H1 (cell line): ENCODE results near the gene CADM1. TPM values are rescaled to one million over a fixed set of nuclear protein-coding genes. Genes with fewer than 3 reads are reported as not detected.

ENCODE experiments used
- CTCF ChIA-PET: fragments of 300-600 bp; sonication (Branson Sonifier 250); formaldehyde crosslinking; loops from one replicate; lab custom pipeline; 2021; ENCODE audit not compliant: partially characterized antibody; lab: Charles Lee
- POLR2A ChIA-PET: fragments of 300-600 bp; sonication (Branson Sonifier 250); formaldehyde crosslinking; loops from one replicate; lab custom pipeline; 2021; ENCODE audit warnings: inconsistent platforms; ENCODE audit not compliant: partially characterized antibody; lab: Charles Lee
- DNase-seq, 2 experiments: peaks; one replicate each; pipeline versions ENCODE4 v3.0.0 to v3.0.0-alpha.2; 2010 to 2022; ENCODE audit warnings: low spot score in 2 of 2, low read depth in 1 of 2, mixed read lengths in 1 of 2
- FAIRE-seq: peaks from 2 replicates; lab custom pipeline; 2011; peaks lifted over from hg19 to GRCh38; lab: Jason Lieb, UNC
- H2AFZ ChIP-seq: 2 replicates; pipeline ENCODE4 v1.8.1; 2012; ENCODE audit warnings: low read length, inconsistent platforms
- H2AK5ac ChIP-seq: 2 replicates; pipeline ENCODE4 v1.6.1; 2013; ENCODE audit warnings: low read depth, low read length
- H2BK120ac ChIP-seq: replicated peaks from 2 replicates; pipeline ENCODE3; 2013; ENCODE audit warnings: low read depth, low read length, inconsistent platforms
- H2BK12ac ChIP-seq: 2 replicates; pipeline ENCODE4 v1.6.1; 2013; ENCODE audit warnings: low read depth, low read length
- H2BK15ac ChIP-seq: 2 replicates; pipeline ENCODE4 v1.6.1; 2013; ENCODE audit warnings: low read length
- H2BK20ac ChIP-seq: 2 replicates; pipeline ENCODE4 v1.6.1; 2013; ENCODE audit warnings: low read length
- H2BK5ac ChIP-seq: 2 replicates; pipeline ENCODE4 v1.6.1; 2013; ENCODE audit warnings: low read depth, low read length
- H3K14ac ChIP-seq: 2 replicates; pipeline ENCODE4 v1.6.1; 2013; ENCODE audit warnings: inconsistent platforms; ENCODE audit not compliant: insufficient read length
- H3K18ac ChIP-seq: 2 replicates; pipeline ENCODE4 v1.6.1; 2013; ENCODE audit warnings: low read length; ENCODE audit errors: extremely low read depth
- H3K23ac ChIP-seq: 2 replicates; pipeline ENCODE4 v1.6.1; 2013; ENCODE audit warnings: inconsistent platforms; ENCODE audit not compliant: insufficient read length
- H3K23me2 ChIP-seq: 2 replicates; pipeline ENCODE4 v1.6.1; 2013; ENCODE audit warnings: low read depth, low read length
- H3K27ac ChIP-seq: 2 replicates; pipeline ENCODE4 v1.6.1; 2011; ENCODE audit warnings: low read depth, low read length, inconsistent platforms
- H3K27me3 ChIP-seq, 4 experiments: replicated peaks in 1 of 4; 1 replicate in 1 of 4; 2 replicates in 3 of 4; pipeline versions ENCODE4 v1.6.1 to v1.8.1; 2011 to 2013; ENCODE audit warnings: low read length in 3 of 4, mild to moderate bottlenecking in 3 of 4, inconsistent platforms in 2 of 4, mixed read lengths in 2 of 4, moderate library complexity in 1 of 4; ENCODE audit not compliant: control insufficient read depth in 3 of 4, insufficient read depth in 3 of 4; ENCODE audit errors: extremely low read depth in 1 of 4
- H3K36me3 ChIP-seq, 4 experiments: 2 replicates each; pipeline versions ENCODE4 v1.6.1 to v1.8.1; 2011 to 2013; ENCODE audit warnings: mild to moderate bottlenecking in 4 of 4, low read length in 3 of 4, moderate library complexity in 2 of 4, control low read depth in 1 of 4, inconsistent platforms in 1 of 4; ENCODE audit not compliant: insufficient read depth in 4 of 4, control insufficient read depth in 2 of 4
- H3K4ac ChIP-seq: replicated peaks from 2 replicates; pipeline ENCODE3; 2013; ENCODE audit warnings: low read length, low read depth, mixed read lengths, inconsistent platforms; ENCODE audit not compliant: insufficient read length
- H3K4me1 ChIP-seq, 4 experiments: replicated peaks in 1 of 4; 1 replicate in 1 of 4; 2 replicates in 3 of 4; pipeline versions ENCODE4 v1.6.1 to v1.8.1; 2011 to 2013; ENCODE audit warnings: low read length in 3 of 4, inconsistent platforms in 2 of 4, mixed read lengths in 1 of 4; ENCODE audit not compliant: insufficient read depth in 4 of 4, control insufficient read depth in 3 of 4
- H3K4me2 ChIP-seq, 2 experiments: 2 replicates each; pipeline versions ENCODE4 v1.6.1 to v1.8.1; 2011 to 2013; ENCODE audit warnings: low read depth in 2 of 2, low read length in 2 of 2, control low read depth in 1 of 2, inconsistent platforms in 1 of 2, mild to moderate bottlenecking in 1 of 2; ENCODE audit not compliant: insufficient read depth in 1 of 2
- H3K4me3 ChIP-seq, 4 experiments: fragments of 200-600, 300-600 bp in 1 of 4; sonication (generic), shearing (Covaris generic), sonication (Bioruptor Twin) in 1 of 4; 2 replicates each; pipeline versions ENCODE4 v1.5.1 to v1.8.1; 2011 to 2016; ENCODE audit warnings: low read length in 4 of 4, low read depth in 3 of 4, control low read depth in 2 of 4, inconsistent platforms in 2 of 4, mild to moderate bottlenecking in 2 of 4, mixed read lengths in 1 of 4, moderate library complexity in 1 of 4; ENCODE audit not compliant: insufficient read depth in 2 of 4; ENCODE audit errors: extremely low read depth in 1 of 4
- H3K56ac ChIP-seq: replicated peaks from 2 replicates; pipeline ENCODE3; 2013; ENCODE audit warnings: low read depth, mild to moderate bottlenecking, mixed read lengths, low read length, inconsistent platforms; ENCODE audit not compliant: insufficient read length
- H3K79me1 ChIP-seq: 2 replicates; pipeline ENCODE4 v1.6.1; 2013; ENCODE audit warnings: low read depth, low read length, control low read depth
- H3K79me2 ChIP-seq, 2 experiments: 2 replicates each; pipeline versions ENCODE4 v1.6.1 to v1.8.1; 2012 to 2013; ENCODE audit warnings: low read length in 2 of 2, mild to moderate bottlenecking in 2 of 2, inconsistent platforms in 1 of 2; ENCODE audit not compliant: insufficient read depth in 2 of 2, control insufficient read depth in 1 of 2
- H3K9ac ChIP-seq, 4 experiments: replicated peaks in 1 of 4; 1 replicate in 1 of 4; 2 replicates in 3 of 4; pipeline versions ENCODE4 v1.6.1 to v1.8.1; 2011 to 2013; ENCODE audit warnings: low read depth in 3 of 4, low read length in 3 of 4, control low read depth in 2 of 4, mild to moderate bottlenecking in 2 of 4, moderate library complexity in 2 of 4, inconsistent platforms in 1 of 4; ENCODE audit errors: extremely low read depth in 1 of 4
- H3K9me3 ChIP-seq, 2 experiments: 2 replicates each; pipeline versions ENCODE4 v1.6.1 to v1.8.1; 2012 to 2013; ENCODE audit warnings: mild to moderate bottlenecking in 2 of 2, moderate library complexity in 2 of 2, control low read depth in 1 of 2, inconsistent platforms in 1 of 2, low read depth in 1 of 2, low read length in 1 of 2, mixed read lengths in 1 of 2; ENCODE audit not compliant: insufficient read depth in 2 of 2
- H4K20me1 ChIP-seq, 2 experiments: replicated peaks in 1 of 2; 2 replicates each; pipeline versions ENCODE3 to v1.8.1; 2011 to 2013; ENCODE audit warnings: inconsistent platforms in 2 of 2, low read length in 2 of 2, mild to moderate bottlenecking in 1 of 2; ENCODE audit not compliant: insufficient read depth in 2 of 2, control insufficient read depth in 1 of 2
- H4K5ac ChIP-seq: 2 replicates; pipeline ENCODE4 v1.6.1; 2013; ENCODE audit warnings: low read length, low read depth, mixed read lengths, inconsistent platforms; ENCODE audit not compliant: insufficient read length
- H4K8ac ChIP-seq: 2 replicates; pipeline ENCODE4 v1.8.0; 2013; ENCODE audit warnings: mild to moderate bottlenecking, moderate library complexity, low read length, inconsistent platforms; ENCODE audit not compliant: insufficient read depth; ENCODE audit errors: extremely low read depth
- H4K91ac ChIP-seq: replicated peaks from 2 replicates; pipeline ENCODE3; 2013; ENCODE audit warnings: low read length, mixed read lengths, inconsistent platforms; ENCODE audit not compliant: insufficient read length
- CHD1 ChIP-seq: IDR thresholded peaks from 2 replicates; pipeline ENCODE4 v1.6.1; 2012; ENCODE audit warnings: low read depth, low read length, improper control_type of control experiment
- RNF2 ChIP-seq: fragments of 200-900, 300-1000 bp; sonication (generic); IDR thresholded peaks from 2 replicates; pipeline ENCODE4 v1.7.1; 2016; ENCODE audit warnings: borderline replicate concordance, low read depth, mild to moderate bottlenecking, antibody characterized with exemption, low read length; ENCODE audit not compliant: poor library complexity, severe bottlenecking; ENCODE audit errors: missing control alignments
- SP2 ChIP-seq: IDR thresholded peaks from 2 replicates; pipeline ENCODE4 v1.6.1; 2012; ENCODE audit warnings: mild to moderate bottlenecking, low read length, inconsistent platforms
- WGBS, 2 experiments: shearing (Covaris generic) in 1 of 2; methylation state at CpG; one replicate each; pipeline versions ENCODE4 v1.1.6 to v1.1.7; 2013 to 2015; ENCODE audit warnings: low lambda C conversion rate in 2 of 2, mixed read lengths in 2 of 2, inconsistent platforms in 1 of 2, low coverage in 1 of 2, missing lambda C conversion rate in 1 of 2; ENCODE audit not compliant: insufficient replicate concordance in 2 of 2, insufficient coverage in 1 of 2, insufficient read length in 1 of 2; ENCODE audit errors: extremely low coverage in 1 of 2, missing lambda C conversion rate in 1 of 2; 5-methylcytosine and 5-hydroxymethylcytosine counted together
- polyA plus RNA-seq, 7 experiments: library from polyadenylated mRNA; depleted of rRNA in 3 of 7; stranded (reverse) in 5 of 7; unstranded in 2 of 7; fragments of >200 nt in 5 of 7; fragments of 200-250 nt in 2 of 7; gene quantifications; 1 replicate in 5 of 7; 2 replicates in 1 of 7; 4 replicates in 1 of 7; pipeline versions ENCODE4 v1.2.1 to v1.2.3, GENCODE V29; 2011 to 2013; ENCODE audit warnings: missing spikeins in 2 of 7, mixed read lengths in 2 of 7
- total RNA-seq: library from RNA; stranded (reverse); fragmentation: NEBNext Ultra II Directional; extraction: Animal tissue kit (Norgen Biotek cat#: 25700); gene quantifications from 2 replicates; pipeline ENCODE4 v1.2.1, GENCODE V29; 2021

The CADM1 gene
- total and polyA plus RNA-seq, 2 of the 8 experiments (the other 6 are each of a cell fraction or from before 2014, with no cell fraction given): 8.3 to 25.3 TPM

DNA sequence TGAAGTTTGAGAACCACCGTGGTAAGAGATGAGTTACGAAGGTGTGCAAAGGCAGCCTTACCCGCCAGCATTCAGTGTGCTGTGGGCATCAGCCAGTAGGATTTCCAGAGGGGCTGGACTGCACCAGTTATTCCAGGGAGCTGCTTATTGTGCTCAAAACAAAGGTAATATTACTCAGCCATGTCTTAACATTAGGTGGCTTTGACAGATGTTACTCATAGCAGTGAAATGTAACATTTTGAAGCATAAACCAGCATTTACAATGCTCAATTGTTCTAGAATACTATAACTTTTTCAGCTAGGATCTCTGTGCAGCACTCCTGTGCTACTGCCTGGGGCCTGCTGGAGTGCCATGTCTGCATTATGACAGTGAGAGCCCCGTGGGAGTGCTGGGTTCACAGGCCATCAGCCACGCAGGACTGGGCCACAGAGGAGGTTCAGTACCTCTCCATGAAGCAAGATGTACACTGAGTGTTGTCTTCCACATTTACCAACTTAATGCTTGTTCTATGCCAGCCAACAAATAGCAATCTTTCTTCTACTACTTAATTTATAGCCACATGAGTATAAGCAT lies 238.1 kb downstream of the CADM1 start:
- Histone ChIP-seq H3K36me3 (no peaks in the 10 kb centered on the region), H2AFZ (no peak overlapping the region), H2BK12ac (no peak overlapping the region), H3K4me1 (peaks cover 0 to 7% (median 1%) of the 10 kb centered on the region in 4 experiments; a peak in 2 of 7 replicates), H2BK5ac (no peak overlapping the region), H4K20me1 (no peaks in the 10 kb centered on the region), H2BK120ac (no peak overlapping the region), H3K4me3 (no peak overlapping the region), H3K4ac (no peak overlapping the region), H3K9me3 (no peaks in the 10 kb centered on the region), H3K56ac (no peak overlapping the region), H4K5ac (no peak overlapping the region), H3K79me2 (no peaks in the 10 kb centered on the region), H3K4me2 (no peak overlapping the region), H3K79me1 (no peaks in the 10 kb centered on the region), H3K23me2 (no peaks in the 10 kb centered on the region), H4K91ac (no peak overlapping the region), H3K23ac (no peak overlapping the region), H2BK15ac (no peak overlapping the region), H2AK5ac (no peak overlapping the region), H4K8ac (no peak overlapping the region), H3K27ac (no peak overlapping the region), H3K9ac (no peak overlapping the region), H2BK20ac (no peak overlapping the region), H3K18ac (no peak overlapping the region), H3K14ac (no peak overlapping the region), H3K27me3 (no peaks in the 10 kb centered on the region)
- ChIA-PET CTCF (interaction anchor here (0.6 to 0.9 kb wide), 2 partner anchors 50 to 1315 kb away, joined by 3 to 4 read pairs; no protein-coding TSS in a partner anchor), POLR2A (no interaction called here)
- FAIRE-seq (no peak), DNase-seq (no peak)
- WGBS, 2 experiments: 88% methylated on average over 5 of the region's 5 CpGs; no CpG with 5 or more reads in 1 of the 2 experiments
- TF ChIP-seq RNF2 (no peak), CHD1 (no peak), SP2 (no peak)
